GM21367 (cell line): ENCODE results near the gene TRPV5.

Experiments used
- ATAC-seq: cut with Tn5 transposase; IDR thresholded peaks from one replicate; pipeline ENCODE4 v1.9.1; 2021; ENCODE audit not compliant: unreplicated experiment

TRPV5 gene

DNA sequence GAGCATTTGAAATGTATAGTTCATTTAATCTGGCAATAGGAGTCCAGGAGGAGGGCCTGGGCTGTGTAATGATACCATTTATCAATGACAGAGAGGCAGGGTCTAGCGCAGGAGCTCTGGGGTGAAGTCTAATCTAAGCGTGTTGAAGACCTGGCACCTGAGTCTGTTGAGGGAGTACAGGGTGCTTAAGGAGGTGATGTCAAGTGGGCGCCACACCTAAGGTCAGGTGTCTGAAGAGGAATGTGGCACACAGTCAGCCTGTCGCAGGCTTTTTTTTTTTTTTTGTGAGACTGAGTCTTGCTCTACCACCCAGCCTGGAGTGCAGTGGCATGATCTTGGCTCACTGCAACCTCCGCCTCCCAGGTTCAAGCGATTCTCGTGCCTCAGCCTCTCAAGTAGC, 8.0 kb upstream of the TRPV5 start:
- no peak for ATAC-seq

DNA sequence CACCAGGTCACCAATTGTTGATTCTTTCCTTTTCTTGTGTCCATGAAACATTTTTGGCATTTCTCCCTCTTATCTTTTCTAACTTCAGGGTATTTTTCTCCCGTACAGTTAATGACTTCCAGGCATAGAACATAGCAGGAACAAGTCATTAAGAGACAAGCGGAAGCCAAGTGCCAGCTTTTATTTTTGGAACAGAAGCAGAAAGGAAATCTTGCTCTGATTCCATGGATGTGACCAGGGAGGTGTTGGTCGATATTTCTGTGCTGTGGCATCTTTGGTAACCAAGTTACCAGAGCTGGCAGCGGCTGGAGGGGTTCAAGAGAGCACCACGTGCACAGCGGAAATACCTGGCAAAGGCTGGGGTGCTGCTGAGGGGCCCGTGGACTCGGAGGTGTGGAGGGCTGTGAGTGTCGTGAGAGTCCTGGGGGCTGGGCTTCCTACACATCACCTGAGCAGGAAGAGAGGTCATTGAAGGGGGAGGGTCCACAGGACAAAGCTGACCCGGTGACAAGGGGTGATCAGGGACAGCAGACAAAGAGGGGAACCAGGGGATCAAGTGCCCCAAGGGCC, 7.5 kb upstream of the TRPV5 start:
- no peak for ATAC-seq

DNA sequence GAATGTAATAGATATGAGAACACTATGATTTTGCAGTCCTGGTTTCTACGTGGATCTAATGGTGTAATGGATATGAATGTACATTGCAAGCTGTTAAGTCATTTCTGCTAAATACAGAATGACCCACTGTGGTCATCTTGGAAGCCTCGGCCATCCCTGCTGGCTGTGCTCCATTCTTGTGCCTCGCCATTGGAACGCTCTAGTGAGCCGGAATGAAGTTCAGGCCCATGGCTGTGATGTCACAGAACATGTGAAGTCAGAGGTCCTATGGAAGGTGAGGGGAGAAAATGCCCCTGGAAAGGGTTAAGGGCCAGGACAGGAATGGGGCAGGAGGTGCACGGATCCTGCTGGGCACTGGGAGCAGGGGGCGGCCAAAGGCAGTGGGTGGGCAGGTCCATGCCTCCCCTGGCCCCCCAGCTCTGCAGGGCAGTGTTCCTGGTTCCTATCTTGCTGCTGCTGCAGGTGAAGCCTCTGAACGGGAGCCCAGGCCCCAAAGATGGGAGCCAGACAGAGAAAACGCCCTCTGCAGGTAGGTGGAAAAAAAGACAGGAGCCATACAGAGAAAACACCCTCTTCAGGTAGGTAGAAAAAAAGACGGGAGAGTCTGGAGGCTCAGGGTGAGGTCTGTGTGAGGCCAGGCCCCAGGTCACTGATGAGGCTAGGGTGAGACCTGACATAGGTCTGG, 5.8 kb upstream of the TRPV5 start, which contains the start of gene LLCFC1:
LLCFC1 (plus strand) TSS at position 259 of the 685 bp plus-strand sequence; CDS start at position 397, 138 bp downstream.
- ATAC-seq, result no peak

DNA sequence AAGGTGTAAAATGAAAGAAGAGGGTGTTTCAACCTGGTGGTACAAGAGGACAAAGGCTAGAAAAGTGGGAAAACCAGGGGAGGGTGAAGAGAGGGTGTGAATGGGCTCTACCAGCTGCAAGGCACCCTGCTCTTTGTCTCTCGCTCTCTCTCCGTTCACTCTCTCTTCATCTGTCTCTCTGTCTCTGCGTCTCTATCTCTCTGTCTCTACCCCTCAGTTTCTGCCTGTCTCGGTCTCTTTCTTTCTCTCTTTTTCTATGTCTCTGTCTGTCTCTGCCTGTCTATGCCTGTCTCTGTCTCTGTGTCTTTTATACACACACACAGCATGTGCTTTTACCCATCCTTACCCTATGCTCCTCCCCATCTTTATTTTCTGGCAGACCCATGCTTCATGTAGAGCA, 5.1 kb upstream of the TRPV5 start:
- no peak for ATAC-seq

DNA sequence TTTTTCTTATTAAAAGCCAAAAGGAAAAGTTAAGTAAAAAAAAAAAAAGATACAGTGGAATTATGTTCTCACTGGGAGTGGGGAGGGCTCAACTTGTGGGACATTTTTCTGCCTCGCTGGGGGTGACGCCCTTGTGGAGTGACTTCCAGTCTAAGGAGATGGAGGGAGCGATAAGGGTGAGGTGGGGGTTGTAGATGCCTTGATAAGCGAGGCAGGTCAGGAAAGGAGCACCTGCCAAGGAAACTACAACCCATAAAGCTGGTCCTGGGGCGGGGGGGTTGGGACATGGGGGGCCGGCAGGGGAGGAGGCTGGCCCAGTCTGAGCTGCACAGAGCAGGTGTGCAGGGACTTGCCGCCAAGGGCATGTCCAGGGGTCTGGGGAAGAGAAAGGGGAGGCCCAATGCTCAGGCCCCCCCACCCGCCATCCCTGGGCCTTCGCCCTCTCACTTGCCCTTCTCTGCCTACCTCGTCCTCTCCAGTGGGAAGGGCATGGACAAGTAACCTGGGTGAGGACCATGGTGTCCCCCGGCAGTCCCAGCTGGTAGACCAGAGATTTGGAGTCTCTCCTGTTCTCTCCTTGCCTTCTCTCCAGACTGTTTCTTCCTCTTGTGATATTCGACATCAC, 2.5 kb upstream of the TRPV5 start:
- ATAC-seq, result no peak

DNA sequence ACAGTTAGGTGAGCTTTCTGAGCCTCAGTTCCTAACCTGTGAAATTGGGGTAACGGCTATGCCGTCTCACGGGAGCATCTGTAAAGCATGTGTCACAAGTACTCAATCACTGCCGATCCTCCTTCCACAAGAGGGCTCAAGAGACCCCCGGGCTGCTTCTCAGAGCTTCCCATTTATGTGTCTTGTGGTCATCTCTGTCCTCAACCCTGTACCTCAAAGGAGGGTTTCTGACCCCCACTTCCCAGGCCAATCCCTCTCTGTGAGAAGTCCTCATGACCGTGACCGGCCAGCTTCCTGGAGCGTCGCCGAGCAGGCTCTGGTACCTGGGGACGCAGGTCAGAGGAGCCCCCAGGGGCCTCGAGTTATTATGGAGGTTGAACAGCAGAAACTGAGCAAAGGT, 510 bp upstream of the TRPV5 start:
- no peak for ATAC-seq

DNA sequence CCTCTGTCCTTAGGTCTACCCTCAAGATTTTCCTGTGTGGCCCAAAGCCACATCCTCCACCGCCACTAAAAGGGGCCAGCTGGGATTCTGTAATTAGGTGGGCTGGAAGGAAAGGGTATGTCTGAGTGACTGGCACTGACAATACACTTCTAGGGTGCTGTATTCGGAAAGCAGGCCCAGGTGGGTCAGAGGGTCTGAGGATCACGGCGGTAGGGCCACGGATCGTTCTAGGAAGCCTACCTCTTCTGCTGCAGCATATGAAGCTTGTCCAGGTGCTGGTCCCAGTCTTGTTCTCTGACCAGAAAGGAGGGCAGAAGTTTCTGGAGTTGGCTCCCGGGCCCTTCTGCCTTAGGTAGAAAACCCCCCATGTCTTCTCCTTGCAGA, 462 bp downstream of the TRPV5 start:
- no peak for ATAC-seq

DNA sequence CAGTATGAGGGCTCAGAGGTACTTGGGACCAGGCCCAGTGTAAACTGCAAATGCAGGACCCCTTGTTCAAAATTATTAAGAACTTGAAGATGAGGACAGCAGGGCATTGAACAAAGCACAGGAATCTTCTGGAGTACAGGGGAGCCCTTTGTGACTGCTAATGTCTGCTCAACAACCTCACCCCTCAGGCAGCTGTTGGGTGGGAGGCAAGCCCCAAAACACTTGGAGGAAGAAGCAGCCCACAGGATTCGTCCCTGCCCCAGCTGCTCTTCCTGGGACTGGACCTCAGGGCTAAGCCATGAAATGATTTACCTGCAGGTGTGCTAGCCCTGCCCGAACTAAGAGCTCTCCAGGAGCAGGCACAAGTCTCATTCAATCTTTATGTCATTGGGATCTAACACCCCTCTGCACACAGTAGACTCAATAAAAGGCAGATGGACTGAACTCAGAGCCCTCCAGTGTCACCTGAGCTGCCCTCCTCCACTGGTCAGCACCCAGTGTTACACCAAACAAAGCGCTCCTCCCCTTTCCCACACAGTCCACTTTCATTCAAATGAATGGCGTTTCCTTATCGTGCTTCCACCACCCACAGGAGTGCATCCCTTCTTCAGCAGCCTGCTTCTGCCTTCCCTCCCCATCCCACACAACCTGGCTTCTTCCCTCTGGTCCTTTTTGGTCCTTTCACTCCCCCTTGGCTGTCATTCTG, 1.0 kb downstream of the TRPV5 start:
- ATAC-seq, result no peak

DNA sequence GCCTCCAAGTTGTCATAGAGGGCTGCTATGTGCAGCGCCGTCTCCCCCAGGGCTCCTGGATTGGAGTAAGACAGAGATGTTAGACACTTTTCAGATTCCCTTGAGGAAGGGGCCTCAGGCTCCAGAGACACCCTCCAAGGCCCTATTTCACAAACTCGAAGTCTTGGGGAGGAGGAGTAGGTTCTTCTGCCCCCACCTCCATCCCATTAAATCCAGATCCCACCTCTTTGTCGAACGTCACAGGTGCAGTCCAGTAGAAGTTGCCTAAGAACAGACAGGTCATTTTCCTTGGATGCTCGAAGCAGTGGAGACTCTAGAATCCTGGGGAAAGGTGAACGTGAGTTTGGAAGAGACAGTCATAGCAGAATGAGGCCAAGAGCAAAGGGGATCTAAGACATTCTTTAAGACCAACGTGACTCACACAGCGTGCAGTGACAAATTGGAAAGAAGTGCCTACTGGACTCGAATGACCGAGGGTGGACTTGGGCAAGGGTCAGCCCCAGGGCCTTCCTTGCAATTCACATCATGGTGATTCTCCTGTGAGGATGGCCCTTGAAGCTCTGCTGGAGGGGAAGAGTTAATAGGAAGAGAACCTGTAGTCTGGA, 3.3 kb downstream of the TRPV5 start:
- ATAC-seq, result no peak

DNA sequence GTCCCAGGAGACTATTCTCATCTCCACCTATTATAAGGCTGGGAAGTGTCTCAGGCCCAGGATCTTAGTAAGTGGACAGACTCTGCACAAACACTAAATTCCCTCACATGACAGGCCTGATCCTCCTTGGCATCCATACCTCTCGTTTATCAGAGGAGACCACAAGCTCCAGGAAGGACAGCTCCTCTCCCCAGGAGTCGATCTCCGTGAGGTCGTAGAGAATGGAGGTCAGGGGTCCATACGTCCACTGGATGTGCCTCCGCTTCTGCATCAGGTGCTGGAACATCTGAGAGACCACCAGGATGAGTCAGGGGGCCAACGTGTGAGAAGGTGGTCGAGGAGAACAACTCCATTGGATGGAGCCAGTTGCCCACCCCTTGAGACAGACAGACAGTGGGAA, 5.6 kb downstream of the TRPV5 start:
- ATAC-seq, result no peak

DNA sequence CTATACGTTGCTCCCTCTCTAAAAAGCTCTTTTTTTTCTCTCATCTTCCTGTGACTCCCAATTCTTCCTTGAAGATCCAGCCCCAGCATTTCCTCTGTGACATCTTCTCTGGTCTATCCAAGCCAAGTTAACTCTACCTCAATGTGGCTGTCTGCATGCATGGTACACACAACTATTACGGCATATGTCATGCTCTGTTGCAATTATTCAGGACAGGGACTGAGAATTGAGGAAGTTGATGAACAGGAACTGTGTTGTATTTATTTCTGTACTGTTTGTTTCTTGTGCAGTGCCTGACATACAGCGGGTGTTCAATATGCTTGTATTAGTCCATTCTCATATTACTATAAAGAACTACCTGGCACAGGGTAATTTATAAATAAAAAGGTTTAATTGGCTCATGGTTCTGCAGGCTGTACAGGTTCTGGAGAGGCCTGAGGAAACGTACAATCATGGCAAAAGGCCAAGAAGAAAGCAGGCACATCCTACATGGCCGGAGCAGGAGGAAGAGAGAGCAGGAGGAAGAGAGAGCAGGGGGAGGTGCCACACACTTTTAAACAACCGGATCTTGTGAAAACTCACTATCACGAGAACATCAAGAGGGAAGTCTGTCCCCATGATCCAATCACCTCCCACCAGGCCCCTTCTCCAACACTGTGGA, 6.3 kb downstream of the TRPV5 start:
- ATAC-seq, result no peak

DNA sequence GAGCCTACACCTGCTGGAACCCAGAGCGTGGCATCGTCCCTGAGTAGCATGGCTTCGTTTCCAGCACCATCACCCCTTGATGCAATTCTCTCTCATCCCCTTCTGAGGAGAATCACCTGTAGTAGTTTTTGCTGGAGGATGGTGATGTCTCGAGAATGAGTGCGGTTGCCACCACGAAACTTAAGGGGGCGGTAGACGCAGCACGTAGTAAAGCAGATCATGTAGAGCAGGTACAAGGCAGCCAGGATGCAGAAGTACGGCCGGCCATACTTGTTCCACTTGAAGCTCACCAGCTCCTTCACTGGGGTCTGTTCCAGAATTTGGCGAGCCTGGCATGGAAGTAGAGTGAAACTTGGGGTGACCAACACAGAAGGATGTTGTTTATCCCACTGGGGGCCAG, 8.1 kb downstream of the TRPV5 start:
- ATAC-seq, result no peak

DNA sequence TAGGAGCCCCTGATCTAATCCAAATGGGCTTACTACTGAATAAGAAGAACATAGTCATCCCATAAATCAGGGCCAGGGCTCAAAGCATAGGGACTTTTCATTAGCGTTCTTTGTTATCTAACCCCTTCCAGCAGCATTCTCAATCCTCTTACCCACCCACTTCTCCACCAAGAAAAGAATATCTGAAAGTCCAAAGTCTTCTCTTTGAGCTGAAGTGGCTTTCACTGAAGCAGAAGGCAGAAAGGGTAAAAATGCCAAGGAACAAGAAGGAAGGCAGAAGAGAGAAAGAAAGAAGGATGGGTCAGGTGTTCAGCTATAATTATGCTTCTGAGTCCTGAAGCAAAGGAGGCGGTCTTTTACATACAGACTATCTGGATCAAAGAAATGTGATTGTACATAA, 10.2 kb downstream of the TRPV5 start:
- ATAC-seq, result no peak

DNA sequence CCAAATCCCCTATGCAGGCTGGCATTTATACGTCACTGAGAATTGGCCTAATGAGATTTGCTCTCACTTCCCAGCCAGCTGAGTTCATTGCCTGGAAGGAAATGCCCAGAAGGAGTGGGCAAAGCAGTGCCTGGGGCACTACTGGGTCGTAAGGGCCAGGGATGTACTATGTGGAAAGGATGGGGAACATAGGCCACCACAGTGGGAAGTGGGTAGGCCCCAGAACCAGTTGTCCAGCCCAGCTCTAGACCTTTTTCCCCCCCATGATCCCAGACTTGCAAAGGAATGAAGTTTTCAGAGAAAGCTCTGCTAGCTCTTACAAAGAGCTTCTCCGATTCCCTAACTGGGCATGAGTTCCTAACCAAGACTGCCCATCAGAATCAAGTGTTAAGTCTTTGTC, 13.9 kb downstream of the TRPV5 start:
- no peak for ATAC-seq

DNA sequence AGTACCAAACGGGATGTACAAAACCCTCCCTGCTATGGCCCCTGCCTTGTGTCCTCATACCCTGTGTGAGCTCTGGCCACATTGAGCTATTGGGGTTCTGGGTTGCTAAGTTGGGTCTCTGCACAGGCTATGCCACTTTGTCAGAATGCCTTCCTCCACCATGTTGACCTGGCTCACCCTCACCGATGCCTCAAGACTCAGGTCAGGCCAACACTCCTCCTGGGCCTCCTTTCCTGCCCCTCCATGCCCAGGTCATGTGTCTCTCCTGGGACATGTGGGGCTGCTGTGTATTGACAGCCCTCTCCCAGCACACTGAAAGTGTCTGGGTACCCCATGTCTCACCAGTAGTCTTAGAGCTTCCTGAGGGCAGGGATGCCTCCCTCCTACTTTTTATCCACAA, 14.6 kb downstream of the TRPV5 start:
- no peak for ATAC-seq

DNA sequence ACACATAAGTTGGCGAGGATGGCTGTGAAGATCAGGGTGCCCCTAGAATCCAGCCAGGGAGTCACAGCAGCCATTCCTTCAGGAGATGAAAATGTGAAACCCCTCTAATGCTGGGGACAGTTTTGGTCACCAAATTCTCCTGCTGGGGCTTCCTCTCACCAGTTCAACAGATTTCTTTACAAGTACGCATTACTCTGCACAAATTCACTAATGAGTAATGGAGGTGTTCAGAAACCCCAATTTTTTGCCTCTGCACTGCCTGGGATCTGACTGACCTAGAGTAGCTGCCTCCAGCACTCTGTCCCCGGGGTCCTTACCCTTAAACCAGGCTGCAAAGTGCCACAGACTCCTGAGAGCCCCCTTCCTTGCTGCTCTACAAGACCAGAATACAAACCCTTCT, 16.1 kb downstream of the TRPV5 start:
- ATAC-seq, result no peak

DNA sequence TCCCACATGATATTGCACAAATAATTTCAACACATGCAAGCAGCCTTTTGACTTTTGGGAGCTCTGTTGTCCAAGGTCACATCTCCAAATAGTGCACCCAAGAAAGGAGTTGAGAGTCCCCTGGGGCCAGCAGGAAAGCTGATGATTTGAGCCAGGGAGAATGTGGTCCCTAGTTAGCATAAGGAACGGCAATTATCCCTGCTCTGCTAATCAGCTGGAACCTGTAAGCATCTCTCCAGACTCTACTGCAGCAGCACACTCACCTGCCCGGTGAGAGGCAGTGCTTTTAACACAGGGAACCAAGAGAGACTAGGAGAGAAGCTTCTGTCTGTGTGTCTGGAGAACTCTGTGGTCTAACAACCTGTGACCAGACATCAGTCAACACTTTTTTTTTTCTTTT, 17.0 kb downstream of the TRPV5 start:
- no peak for ATAC-seq

DNA sequence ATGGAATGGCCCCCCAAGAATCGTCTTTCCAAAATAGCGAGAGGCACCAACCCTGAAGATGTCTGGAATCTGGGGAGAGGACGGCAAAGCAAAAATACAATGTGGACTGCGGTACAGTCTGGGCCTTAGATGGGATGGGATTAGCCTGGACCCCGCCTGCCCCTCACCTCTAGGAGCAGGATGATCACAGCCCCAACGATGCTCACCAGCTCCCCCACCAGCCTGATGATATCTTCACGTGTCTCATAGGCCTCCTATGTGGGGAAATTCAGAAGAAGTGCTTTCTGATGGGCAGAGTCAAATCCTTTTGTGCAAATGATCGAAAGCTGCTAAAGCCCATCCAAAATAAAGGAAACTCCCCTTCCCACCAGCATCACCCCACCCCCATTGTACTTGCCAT, 18.2 kb downstream of the TRPV5 start:
- no peak for ATAC-seq

DNA sequence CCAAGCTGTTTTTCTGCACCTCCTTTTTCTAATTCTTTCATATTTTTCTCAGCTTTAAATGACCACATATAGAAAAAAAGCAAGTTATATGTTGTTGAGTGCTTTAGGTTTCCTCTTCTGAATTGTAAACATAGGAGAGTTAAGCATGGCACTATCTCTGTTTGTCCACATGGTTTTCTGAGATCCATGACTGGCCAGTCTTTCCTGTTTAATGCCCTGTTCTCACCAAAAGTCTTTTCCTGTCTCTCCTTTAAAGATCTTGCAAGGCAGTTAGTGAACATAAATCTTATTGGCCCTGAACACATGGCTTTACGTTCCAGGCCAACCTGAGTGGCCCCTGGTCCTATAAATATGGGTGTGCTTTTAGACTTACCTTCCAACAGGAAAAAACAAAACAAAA, 19.4 kb downstream of the TRPV5 start:
- no peak for ATAC-seq

DNA sequence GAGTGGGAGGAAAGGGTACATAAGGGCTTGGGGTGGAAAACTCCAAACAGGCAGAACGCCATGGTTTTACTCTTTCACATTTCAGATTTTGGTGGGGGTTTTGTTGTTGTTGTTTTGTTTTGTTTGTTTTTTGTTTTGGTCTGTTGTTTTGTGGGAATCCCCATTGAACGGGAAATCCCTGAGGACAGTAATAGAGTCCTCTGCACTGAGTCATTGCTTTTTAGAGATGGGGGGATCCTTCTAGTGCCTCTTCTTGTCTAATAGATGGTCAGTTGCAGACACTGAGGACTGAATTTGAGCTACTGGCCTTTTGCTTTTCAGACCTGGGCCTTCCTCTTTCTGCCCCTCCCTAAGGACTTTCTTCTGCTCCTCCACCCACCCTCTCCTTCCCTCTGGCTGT, 20.0 kb downstream of the TRPV5 start:
- no peak for ATAC-seq

DNA sequence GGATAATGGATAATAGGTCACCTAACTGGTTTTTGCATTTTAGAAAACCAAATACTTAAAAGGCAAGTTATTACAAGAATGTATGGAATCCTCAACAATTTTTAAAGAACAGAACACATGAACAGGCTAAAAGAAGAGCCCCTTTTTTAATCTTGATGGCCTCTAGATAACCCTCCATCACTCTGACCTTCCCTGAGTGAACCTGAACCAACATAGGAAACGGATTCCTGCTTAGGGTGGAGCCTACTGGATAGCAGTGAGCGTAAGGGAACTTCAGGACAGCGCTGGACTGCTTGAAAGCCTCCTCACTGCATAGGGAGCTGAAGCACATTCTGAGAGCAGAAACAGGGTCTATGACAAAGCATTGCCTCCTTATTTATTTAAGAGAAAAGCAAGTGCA, 20.5 kb downstream of the TRPV5 start:
- ATAC-seq, result no peak
